GM23248 (cell line): ENCODE results near the gene NPBWR2.

Experiments used
- EZH2 ChIP-seq: fragments of 200-600 bp; sonication (generic); IDR thresholded peaks from 2 replicates; pipeline ENCODE4 v1.6.1; 2018; ENCODE audit warnings: antibody characterized with exemption, mild to moderate bottlenecking; ENCODE audit not compliant: insufficient read depth, poor library complexity, severe bottlenecking
- EZH2phosphoT487 ChIP-seq: fragments of 200-600 bp; sonication (generic); IDR thresholded peaks from 2 replicates; pipeline ENCODE4 v1.6.1; 2018; ENCODE audit warnings: antibody characterized with exemption, moderate library complexity, mild to moderate bottlenecking, low read depth; ENCODE audit not compliant: insufficient read depth

DNA sequence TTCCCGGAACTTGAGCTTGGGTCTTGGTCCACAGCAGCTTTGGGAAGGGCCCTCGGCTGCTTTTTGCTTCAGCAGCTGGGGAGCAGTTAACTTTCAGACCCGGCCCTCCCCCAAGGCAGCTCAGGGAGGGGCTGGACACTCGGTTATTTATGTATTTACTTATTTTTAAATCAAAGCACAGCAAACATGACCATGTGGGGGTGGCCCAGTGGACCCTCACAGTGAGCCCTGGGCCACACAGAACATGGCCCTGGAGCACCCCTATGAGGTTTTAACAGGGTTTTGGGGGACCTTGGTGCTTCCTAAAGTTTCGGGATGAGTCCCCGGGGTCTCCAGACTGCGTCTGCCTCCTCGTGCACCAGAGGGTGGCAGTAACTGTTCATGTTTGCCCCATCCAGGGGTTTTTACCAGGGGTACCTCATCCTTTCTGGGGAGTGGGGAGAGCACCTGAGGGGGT is 26.6 kb upstream of the NPBWR2 start:
- TF ChIP-seq EZH2phosphoT487 (no peak), EZH2 (no peak)
